ENCODE measurements around the gene DTWD2.
A peak's percentile ranks its signal among the peaks of the same experiment; 100 is the strongest.

DTWD2 gene

DNA sequence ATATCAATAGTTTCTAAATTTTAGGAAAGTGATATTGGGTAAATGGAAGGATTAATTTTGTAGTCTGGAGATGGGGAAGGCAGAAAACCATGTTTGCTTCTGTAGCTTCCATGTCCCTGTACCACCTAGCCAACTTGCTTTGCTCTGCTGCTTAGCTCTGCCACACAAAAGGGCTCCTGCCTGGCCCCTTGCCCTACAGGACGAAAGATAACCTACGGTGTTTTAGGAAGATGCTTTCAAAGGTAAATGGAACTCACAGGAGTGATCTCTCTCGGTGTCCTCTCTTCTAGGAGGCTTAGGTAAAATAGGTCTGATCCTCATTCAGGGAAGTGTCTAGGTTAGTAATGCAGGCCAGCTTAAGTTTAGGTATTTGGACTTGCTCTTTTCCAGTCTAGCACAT lies 44.8 kb upstream of the DTWD2 start:
- H3K4me2 ChIP-seq (ENCODE audit: low read length), result peak overlapping the region; percentile 83
- H3K27ac ChIP-seq (ENCODE audit: low read depth, low read length), result peak overlapping the region; percentile 99

DNA sequence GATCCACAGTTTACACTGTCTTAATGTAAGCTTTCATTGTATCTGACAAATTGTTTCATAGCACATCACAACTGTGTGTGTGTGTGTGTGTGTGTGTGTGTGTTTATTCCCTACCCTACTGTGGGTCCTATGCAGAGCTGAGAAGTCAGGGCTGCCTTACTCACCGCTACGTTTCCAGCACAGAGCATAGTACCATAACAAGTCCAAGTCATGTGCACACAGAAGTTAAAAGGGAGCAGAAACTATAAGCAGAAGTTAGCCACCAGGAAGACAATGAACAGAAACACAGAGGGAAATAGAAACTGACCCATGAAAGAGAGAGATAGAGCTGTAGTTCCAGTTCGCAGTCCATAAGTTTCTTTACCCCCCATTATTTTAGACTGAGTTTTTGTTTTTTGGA lies 44.3 kb upstream of the DTWD2 start:
- Histone ChIP-seq H3K4me2 (ENCODE audit: low read length) (peak overlapping the region; percentile 83), H3F3A (ENCODE audit: control insufficient read depth, insufficient read depth) (peaks cover 35% of the 10 kb centered on the region), H3K4me1 (ENCODE audit: control insufficient read depth, low read length) (peaks cover 57% of the 10 kb centered on the region), H4K20me1 (ENCODE audit: control insufficient read depth, insufficient read depth, low read depth, low read length) (no peaks in the 10 kb centered on the region), H3K9me3 (ENCODE audit: control insufficient read depth, insufficient read depth, low read length) (no peaks in the 10 kb centered on the region), H3K79me2 (ENCODE audit: control insufficient read depth, low read length) (no peaks in the 10 kb centered on the region), H3K9me2 (replicated peaks; ENCODE audit: control insufficient read depth, low read length) (no peaks in the 10 kb centered on the region), H3K4me3 (ENCODE audit: low read length) (peak overlapping the region; percentile 67), H3K27me3 (ENCODE audit: control insufficient read depth, low read length) (no peaks in the 10 kb centered on the region), H3K27ac (ENCODE audit: low read depth, low read length) (peak overlapping the region; percentile 99), H3K36me3 (ENCODE audit: control insufficient read depth, low read length) (no peaks in the 10 kb centered on the region)
- TF ChIP-seq CTCF (IDR thresholded peaks at IDR 0.05; ENCODE audit: low read depth, low read length, poor library complexity, severe bottlenecking), result no peak
- TF ChIP-seq EZH2phosphoT487 (IDR thresholded peaks at IDR 0.05; ENCODE audit: borderline replicate concordance, low read length), result no peak

More for the DNA sequence above, 44.8 kb upstream of the DTWD2 start:
- Histone ChIP-seq H3F3A (ENCODE audit: control insufficient read depth, insufficient read depth) (peaks cover 31% of the 10 kb centered on the region), H3K9me2 (replicated peaks; ENCODE audit: control insufficient read depth, low read length) (no peaks in the 10 kb centered on the region), H3K27me3 (ENCODE audit: control insufficient read depth, low read length) (no peaks in the 10 kb centered on the region), H3K4me1 (ENCODE audit: control insufficient read depth, low read length) (peaks cover 52% of the 10 kb centered on the region), H3K79me2 (ENCODE audit: control insufficient read depth, low read length) (no peaks in the 10 kb centered on the region), H3K4me3 (ENCODE audit: low read length) (peak overlapping the region; percentile 67), H4K20me1 (ENCODE audit: control insufficient read depth, insufficient read depth, low read depth, low read length) (no peaks in the 10 kb centered on the region), H3K36me3 (ENCODE audit: control insufficient read depth, low read length) (no peaks in the 10 kb centered on the region), H3K9me3 (ENCODE audit: control insufficient read depth, insufficient read depth, low read length) (no peaks in the 10 kb centered on the region)
- TF ChIP-seq EZH2phosphoT487 (IDR thresholded peaks at IDR 0.05; ENCODE audit: borderline replicate concordance, low read length), result no peak
- no peak for TF ChIP-seq CTCF (IDR thresholded peaks at IDR 0.05; ENCODE audit: low read depth, low read length, poor library complexity, severe bottlenecking)

DNA sequence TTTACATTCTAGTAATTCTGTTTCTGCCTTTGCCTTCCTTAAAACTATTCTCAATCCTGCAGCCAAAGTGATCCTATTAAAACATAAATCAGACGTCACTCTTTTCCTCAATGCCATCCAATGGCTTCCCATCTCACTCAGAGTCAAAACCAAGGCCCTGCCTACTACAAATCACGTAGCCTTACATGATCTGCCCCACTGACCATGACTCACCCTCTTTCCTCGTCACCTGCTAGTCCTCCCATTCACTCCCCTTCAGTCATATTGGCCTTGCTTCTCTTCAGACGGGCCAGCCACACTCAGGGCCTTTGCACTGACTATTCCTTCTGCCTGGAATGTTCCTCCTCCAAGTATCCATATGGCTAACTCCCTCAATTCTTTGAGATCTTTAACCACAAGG lies 43.6 kb upstream of the DTWD2 start:
- Histone ChIP-seq H3K4me3 (ENCODE audit: low read length) (peak overlapping the region; percentile 67), H3K27ac (ENCODE audit: low read depth, low read length) (peak overlapping the region; percentile 99), H3K4me2 (ENCODE audit: low read length) (peak overlapping the region; percentile 83)

More for the DNA sequence above, 43.6 kb upstream of the DTWD2 start:
- Histone ChIP-seq H4K20me1 (ENCODE audit: control insufficient read depth, insufficient read depth, low read depth, low read length) (no peaks in the 10 kb centered on the region), H3K4me1 (ENCODE audit: control insufficient read depth, low read length) (peaks cover 65% of the 10 kb centered on the region), H3K9me3 (ENCODE audit: control insufficient read depth, insufficient read depth, low read length) (no peaks in the 10 kb centered on the region), H3K27me3 (ENCODE audit: control insufficient read depth, low read length) (no peaks in the 10 kb centered on the region), H3K36me3 (ENCODE audit: control insufficient read depth, low read length) (no peaks in the 10 kb centered on the region), H3K79me2 (ENCODE audit: control insufficient read depth, low read length) (no peaks in the 10 kb centered on the region), H3K9me2 (replicated peaks; ENCODE audit: control insufficient read depth, low read length) (no peaks in the 10 kb centered on the region), H3F3A (ENCODE audit: control insufficient read depth, insufficient read depth) (peaks cover 35% of the 10 kb centered on the region)
- no peak for TF ChIP-seq CTCF (IDR thresholded peaks at IDR 0.05; ENCODE audit: low read depth, low read length, poor library complexity, severe bottlenecking)
- TF ChIP-seq EZH2phosphoT487 (IDR thresholded peaks at IDR 0.05; ENCODE audit: borderline replicate concordance, low read length), result no peak

Data from DOHH2 (cell line).